Measurements from ENCODE around the gene SLC16A6.
"Not testable (repeated sequence)": the region's sequence is repeated elsewhere in the genome, so short reads cannot be mapped to it uniquely, and the experiment has no call there.

DNA sequence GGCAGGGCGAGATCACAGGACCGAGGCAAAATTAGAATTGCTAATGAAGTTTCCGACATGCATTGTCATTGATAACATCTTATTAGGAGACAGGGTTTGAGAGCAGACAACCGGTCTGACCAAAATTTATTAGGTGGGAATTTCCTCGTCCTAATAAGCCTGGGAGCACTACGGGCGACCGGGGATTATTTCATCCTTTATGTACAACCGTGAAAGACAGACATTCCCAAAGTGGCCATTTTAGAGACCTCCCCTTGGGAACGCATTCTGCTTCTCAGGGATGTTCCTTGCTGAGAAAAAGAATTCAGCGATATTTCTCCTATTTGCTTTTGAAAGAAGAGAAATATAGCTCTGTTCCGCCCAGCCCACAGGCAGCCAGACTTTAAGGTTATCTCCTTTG is 41.0 kb upstream of the SLC16A6 start:
- TF ChIP-seq POLR2A (IDR thresholded peaks at IDR 0.05; ENCODE audit: low read length); GATA1 (IDR thresholded peaks at IDR 0.05; ENCODE audit: low read depth, low read length): not testable (repeated sequence)

All from erythroblast (primary cell).